ENCODE data around the gene IMMP2L. TPM values are rescaled to one million over a fixed set of nuclear protein-coding genes. Genes with fewer than 3 reads are reported as not detected.
A peak's percentile ranks its signal among the peaks of the same experiment; 100 is the strongest.
"Not testable (repeated sequence)": the region's sequence is repeated elsewhere in the genome, so short reads cannot be mapped to it uniquely, and the experiment has no call there.

The IMMP2L gene
- total RNA-seq, 6 experiments from 2014 or later: 14.2 to 25.3 (median 19.7) TPM

DNA sequence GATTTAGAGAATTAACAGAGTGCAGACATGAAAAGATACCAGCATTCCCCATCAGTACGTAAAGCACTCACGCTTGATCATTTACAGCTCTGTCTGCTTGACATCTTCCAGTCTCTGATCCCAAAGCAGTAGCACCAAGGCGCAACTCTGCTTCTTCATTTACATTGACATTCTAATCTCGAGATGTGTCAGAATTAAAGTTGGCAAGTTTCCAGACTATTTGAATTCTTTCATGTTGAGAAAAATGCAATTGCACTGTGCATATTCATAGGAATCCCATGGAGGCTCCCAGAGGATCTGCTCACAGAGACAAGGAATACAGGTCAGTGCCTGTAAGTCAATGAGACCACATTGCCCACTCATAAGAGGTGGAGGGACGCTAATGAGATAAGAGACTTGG is 287.4 kb downstream of the IMMP2L start:
- TF ChIP-seq POLR2A (IDR thresholded peaks at IDR 0.05): no peak
- TF ChIP-seq, protein P1, sequence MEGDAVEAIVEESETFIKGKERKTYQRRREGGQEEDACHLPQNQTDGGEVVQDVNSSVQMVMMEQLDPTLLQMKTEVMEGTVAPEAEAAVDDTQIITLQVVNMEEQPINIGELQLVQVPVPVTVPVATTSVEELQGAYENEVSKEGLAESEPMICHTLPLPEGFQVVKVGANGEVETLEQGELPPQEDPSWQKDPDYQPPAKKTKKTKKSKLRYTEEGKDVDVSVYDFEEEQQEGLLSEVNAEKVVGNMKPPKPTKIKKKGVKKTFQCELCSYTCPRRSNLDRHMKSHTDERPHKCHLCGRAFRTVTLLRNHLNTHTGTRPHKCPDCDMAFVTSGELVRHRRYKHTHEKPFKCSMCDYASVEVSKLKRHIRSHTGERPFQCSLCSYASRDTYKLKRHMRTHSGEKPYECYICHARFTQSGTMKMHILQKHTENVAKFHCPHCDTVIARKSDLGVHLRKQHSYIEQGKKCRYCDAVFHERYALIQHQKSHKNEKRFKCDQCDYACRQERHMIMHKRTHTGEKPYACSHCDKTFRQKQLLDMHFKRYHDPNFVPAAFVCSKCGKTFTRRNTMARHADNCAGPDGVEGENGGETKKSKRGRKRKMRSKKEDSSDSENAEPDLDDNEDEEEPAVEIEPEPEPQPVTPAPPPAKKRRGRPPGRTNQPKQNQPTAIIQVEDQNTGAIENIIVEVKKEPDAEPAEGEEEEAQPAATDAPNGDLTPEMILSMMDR (IDR thresholded peaks at IDR 0.05): no peak
- no peaks in the 10 kb centered on the region for H3K4me1 ChIP-seq
- no peak overlapping the region for H3K4me3 ChIP-seq
- H3K27me3 ChIP-seq: no peaks in the 10 kb centered on the region
- 71% methylated on average over 5 of the region's 5 CpGs for WGBS (ENCODE audit: insufficient coverage, low coverage, low lambda C conversion rate, missing lambda C conversion rate)
- no peak for ATAC-seq
- no peaks in the 10 kb centered on the region for H3K9me3 ChIP-seq
- intact Hi-C loops (cut with DNase I): no loop called here
- DNase-seq: no peak
- H3K27ac ChIP-seq: no peak overlapping the region
- no peaks in the 10 kb centered on the region for H3K36me3 ChIP-seq

DNA sequence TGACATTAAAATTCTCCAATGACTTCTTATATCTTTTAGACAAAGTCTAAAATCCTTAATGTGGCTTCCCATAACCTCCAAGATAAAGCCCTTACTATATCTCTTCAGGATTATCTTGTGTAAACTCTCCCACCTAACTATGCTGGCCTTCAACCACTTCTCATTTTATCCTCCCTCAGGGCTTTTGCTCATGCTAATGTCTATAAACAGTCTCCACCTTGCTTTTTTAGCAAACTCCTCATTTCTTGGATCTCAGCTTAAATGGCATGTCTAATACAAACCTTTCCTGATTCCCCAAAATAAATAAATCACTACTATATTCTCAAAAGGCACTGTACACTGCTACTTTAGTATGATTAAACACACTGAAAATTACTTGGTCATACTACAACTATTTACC is 290.2 kb downstream of the IMMP2L start:
- H3K4me1 ChIP-seq: no peaks in the 10 kb centered on the region
- H3K9me3 ChIP-seq: no peaks in the 10 kb centered on the region
- ATAC-seq (no peak), DNase-seq (no peak)
- H3K27me3 ChIP-seq: no peaks in the 10 kb centered on the region
- TF ChIP-seq POLR2A (IDR thresholded peaks at IDR 0.05): no peak
- TF ChIP-seq, protein P1 (IDR thresholded peaks at IDR 0.05): no peak
- intact Hi-C loops (cut with DNase I): no loop called here
- no peak overlapping the region for H3K27ac ChIP-seq
- H3K36me3 ChIP-seq: no peaks in the 10 kb centered on the region
- no peak overlapping the region for H3K4me3 ChIP-seq

DNA sequence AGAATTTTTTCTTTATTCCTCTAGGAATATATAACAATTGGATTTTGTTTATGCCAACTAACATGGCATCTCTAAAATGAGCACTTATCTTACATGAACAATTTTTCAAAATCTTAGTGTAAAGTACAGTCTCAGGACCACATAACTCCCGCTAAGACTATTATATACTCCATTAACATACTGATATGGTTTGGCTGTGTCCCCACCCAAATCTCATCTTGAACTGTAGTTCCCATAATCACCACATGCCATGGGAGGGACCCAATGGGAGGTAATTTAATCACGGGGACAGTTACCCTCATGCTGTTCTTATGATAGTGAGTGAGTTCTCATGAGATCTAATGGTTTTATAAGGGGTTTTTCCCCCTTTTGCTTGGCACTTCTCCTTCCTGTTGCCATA is 291.5 kb downstream of the IMMP2L start:
- H3K27me3 ChIP-seq; H3K4me3 ChIP-seq; intact Hi-C loops (cut with DNase I); ATAC-seq; H3K27ac ChIP-seq; H3K4me1 ChIP-seq; DNase-seq; H3K36me3 ChIP-seq; H3K9me3 ChIP-seq: not testable (repeated sequence)
- WGBS (ENCODE audit: insufficient coverage, low coverage, low lambda C conversion rate, missing lambda C conversion rate): 58% methylated on average over 2 of the region's 2 CpGs

DNA sequence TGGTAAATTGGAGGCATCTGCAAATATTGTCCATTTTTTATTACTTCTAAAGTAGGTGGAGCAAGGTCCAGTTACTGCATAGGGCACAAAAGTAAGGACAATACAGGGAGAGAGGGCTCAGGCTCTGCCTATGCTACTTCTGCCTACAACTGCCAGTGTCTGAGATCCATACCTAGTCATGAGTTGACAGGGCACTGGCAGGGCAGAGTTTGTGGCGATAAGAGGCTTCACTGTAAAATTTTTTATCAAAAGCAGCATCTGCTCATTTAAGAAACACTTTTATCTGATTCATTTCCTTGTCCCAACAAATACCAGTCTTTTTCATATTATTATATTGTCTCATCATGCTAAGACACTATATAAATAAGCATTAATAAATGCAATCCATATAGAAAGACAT is 293.4 kb downstream of the IMMP2L start:
- Histone ChIP-seq H3K4me1 (no peaks in the 10 kb centered on the region), H3K36me3 (no peaks in the 10 kb centered on the region), H3K4me3 (no peak overlapping the region), H3K27me3 (no peaks in the 10 kb centered on the region), H3K9me3 (no peaks in the 10 kb centered on the region), H3K27ac (no peak overlapping the region)
- no peak for DNase-seq
- no peak for TF ChIP-seq POLR2A (IDR thresholded peaks at IDR 0.05)
- TF ChIP-seq, protein P1 (IDR thresholded peaks at IDR 0.05): no peak
- intact Hi-C loops (cut with DNase I): no loop called here
- WGBS (ENCODE audit: insufficient coverage, low coverage, low lambda C conversion rate, missing lambda C conversion rate): 100% methylated on average over 1 of the region's 1 CpG
- ATAC-seq: no peak

DNA sequence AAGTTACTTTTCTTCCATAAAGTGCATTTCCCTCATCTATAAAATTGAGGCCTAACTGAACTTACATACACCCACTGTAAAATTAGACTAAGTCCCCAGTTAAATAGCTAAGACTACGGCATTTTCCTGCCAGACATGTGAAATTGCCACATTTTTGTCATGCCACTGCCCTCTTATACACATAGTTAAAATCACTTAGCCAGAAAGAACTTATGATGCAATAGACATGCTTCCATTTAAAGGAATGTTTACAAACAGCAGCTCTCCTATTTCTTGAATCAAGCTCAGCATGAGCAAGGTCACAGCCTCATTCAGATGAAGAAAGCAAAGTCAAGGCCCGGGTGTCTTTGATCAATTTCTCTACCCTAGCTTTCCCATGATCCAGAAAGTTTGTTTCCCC is 295.7 kb downstream of the IMMP2L start:
- ATAC-seq (peak in 1 of 4 donors; percentile 40), DNase-seq (no peak)
- Histone ChIP-seq H3K27ac (no peak overlapping the region), H3K36me3 (no peaks in the 10 kb centered on the region), H3K9me3 (no peaks in the 10 kb centered on the region), H3K4me1 (no peaks in the 10 kb centered on the region), H3K27me3 (no peaks in the 10 kb centered on the region), H3K4me3 (no peak overlapping the region)
- 56% methylated on average over 2 of the region's 2 CpGs for WGBS (ENCODE audit: insufficient coverage, low coverage, low lambda C conversion rate, missing lambda C conversion rate)
- TF ChIP-seq, protein P1 (IDR thresholded peaks at IDR 0.05): no peak
- no peak for TF ChIP-seq POLR2A (IDR thresholded peaks at IDR 0.05)
- intact Hi-C loops (cut with DNase I): no loop called here

Data from right lobe of liver (tissue), 6 donors.